WTC11 (cell line): ENCODE data around the gene SSNA1.

Source experiments
- CTCF ChIP-seq: fragments of 200-600 bp; IDR thresholded peaks from 2 replicates; pipeline ENCODE4 v1.8.0; 2022; ENCODE audit warnings: antibody characterized with exemption
- KAT7 ChIP-seq: sonication (generic); formaldehyde crosslinking; IDR thresholded peaks from 2 replicates; pipeline ENCODE4 v1.8.1; 2023; ENCODE audit warnings: missing genetic modification reagents, mild to moderate bottlenecking, borderline replicate concordance

GRCh38 chr9:137236936-137237421, 48.5 kb downstream of the SSNA1 start:
- TF ChIP-seq CTCF: no peak
- no peak for TF ChIP-seq KAT7 (CRISPR knock-in tag)
